H9 (cell line): ENCODE results near the gene NPFF. TPM values are rescaled to one million over a fixed set of nuclear protein-coding genes. Genes with fewer than 3 reads are reported as not detected.

ENCODE experiments used
- DNase-seq: peaks from one replicate; pipeline ENCODE4 v3.0.0-alpha.2; 2017
- H2AFZ ChIP-seq: one replicate; pipeline ENCODE4 v1.6.1; 2013; ENCODE audit warnings: mild to moderate bottlenecking, low read length, control low read depth, moderate library complexity
- H2AK5ac ChIP-seq: 2 replicates; pipeline ENCODE4 v1.6.1; 2013; ENCODE audit warnings: low read length, control low read depth, mixed read lengths; ENCODE audit not compliant: insufficient read length
- H2BK120ac ChIP-seq: one replicate; pipeline ENCODE4 v1.6.1; 2013; ENCODE audit warnings: low read depth, mild to moderate bottlenecking, low read length, control low read depth, inconsistent platforms; ENCODE audit not compliant: poor library complexity, severe bottlenecking
- H2BK12ac ChIP-seq: 2 replicates; pipeline ENCODE4 v1.6.1; 2013; ENCODE audit warnings: low read length, control low read depth, mixed read lengths, low read depth; ENCODE audit not compliant: insufficient read length
- H2BK15ac ChIP-seq: 2 replicates; pipeline ENCODE4 v1.6.1; 2013; ENCODE audit warnings: low read depth, low read length, control low read depth
- H2BK20ac ChIP-seq: one replicate; pipeline ENCODE4 v1.6.1; 2013; ENCODE audit warnings: low read depth, mild to moderate bottlenecking, low read length, control low read depth, inconsistent platforms; ENCODE audit not compliant: poor library complexity, severe bottlenecking
- H2BK5ac ChIP-seq: 2 replicates; pipeline ENCODE4 v1.6.1; 2013; ENCODE audit warnings: low read length, control low read depth, mixed read lengths; ENCODE audit not compliant: insufficient read length
- H3K14ac ChIP-seq: 2 replicates; pipeline ENCODE4 v1.6.1; 2013; ENCODE audit warnings: low read length, control low read depth; ENCODE audit not compliant: insufficient read depth
- H3K18ac ChIP-seq: 2 replicates; pipeline ENCODE4 v1.6.1; 2013; ENCODE audit warnings: low read depth, mild to moderate bottlenecking, mixed read lengths, low read length, control low read depth; ENCODE audit not compliant: insufficient read length
- H3K23ac ChIP-seq: 2 replicates; pipeline ENCODE4 v1.6.1; 2013; ENCODE audit warnings: low read length, control low read depth, mixed read lengths, low read depth; ENCODE audit not compliant: insufficient read length
- H3K23me2 ChIP-seq: 2 replicates; pipeline ENCODE4 v1.6.1; 2013; ENCODE audit warnings: low read depth, mild to moderate bottlenecking, mixed read lengths, low read length, control low read depth; ENCODE audit not compliant: insufficient read length, poor library complexity, severe bottlenecking
- H3K27ac ChIP-seq: 2 replicates; pipeline ENCODE4 v1.5.1; 2013; ENCODE audit warnings: low read length, control low read depth, mixed read lengths, low read depth; ENCODE audit not compliant: insufficient read length
- H3K27me3 ChIP-seq: 2 replicates; pipeline ENCODE4 v1.6.1; 2013; ENCODE audit warnings: low read length, control low read depth, inconsistent platforms; ENCODE audit not compliant: insufficient read depth
- H3K4ac ChIP-seq: 2 replicates; pipeline ENCODE4 v1.6.1; 2013; ENCODE audit warnings: low read depth, mild to moderate bottlenecking, control low read depth, inconsistent platforms, low read length, moderate library complexity
- H3K4me1 ChIP-seq: 2 replicates; pipeline ENCODE4 v1.6.1; 2013; ENCODE audit warnings: low read length, control low read depth, inconsistent platforms; ENCODE audit not compliant: insufficient read depth
- H3K4me2 ChIP-seq: 2 replicates; pipeline ENCODE4 v1.6.1; 2013; ENCODE audit warnings: low read length, control low read depth, mixed read lengths; ENCODE audit not compliant: insufficient read length, insufficient read depth
- H3K56ac ChIP-seq: 2 replicates; pipeline ENCODE4 v1.6.1; 2013; ENCODE audit warnings: low read depth, mild to moderate bottlenecking, mixed read lengths, low read length, control low read depth; ENCODE audit not compliant: insufficient read length
- H3K79me1 ChIP-seq: 2 replicates; pipeline ENCODE4 v1.6.1; 2013; ENCODE audit warnings: low read depth, mild to moderate bottlenecking, moderate library complexity, low read length, control low read depth, inconsistent platforms; ENCODE audit not compliant: insufficient read depth, poor library complexity, severe bottlenecking
- H3K79me2 ChIP-seq: 2 replicates; pipeline ENCODE4 v1.6.1; 2013; ENCODE audit warnings: low read length, control low read depth, inconsistent platforms; ENCODE audit not compliant: insufficient read depth
- H3K9ac ChIP-seq: 2 replicates; pipeline ENCODE4 v1.6.1; 2013; ENCODE audit warnings: low read length, control low read depth, mixed read lengths; ENCODE audit not compliant: insufficient read length; ENCODE audit errors: extremely low read depth
- H3K9me3 ChIP-seq: one replicate; pipeline ENCODE4 v1.6.1; 2013; ENCODE audit warnings: low read depth, low read length, inconsistent platforms; ENCODE audit not compliant: control insufficient read depth
- H3T11ph ChIP-seq: one replicate; pipeline ENCODE4 v1.6.1; 2013; ENCODE audit warnings: mild to moderate bottlenecking, low read length, control low read depth, inconsistent platforms
- H4K20me1 ChIP-seq: one replicate; pipeline ENCODE4 v1.6.1; 2013; ENCODE audit not compliant: control insufficient read depth, insufficient read length, insufficient read depth
- H4K5ac ChIP-seq: 2 replicates; pipeline ENCODE4 v1.6.1; 2013; ENCODE audit warnings: low read depth, mild to moderate bottlenecking, mixed read lengths, low read length, control low read depth; ENCODE audit not compliant: insufficient read length
- H4K8ac ChIP-seq: replicated peaks from 2 replicates; pipeline ENCODE4 v1.6.1; 2013; ENCODE audit warnings: low read length, control low read depth, mixed read lengths, low read depth; ENCODE audit not compliant: insufficient read length
- H4K91ac ChIP-seq: 2 replicates; pipeline ENCODE4 v1.6.1; 2013; ENCODE audit warnings: low read depth, mild to moderate bottlenecking, moderate library complexity, mixed read lengths, low read length, control low read depth; ENCODE audit not compliant: insufficient read length
- H3K27ac Mint-ChIP-seq, 3 experiments: 2 replicates in 2 of 3; 3 replicates in 1 of 3; pipeline ENCODE4 v1.8.0; 2020 to 2021; ENCODE audit warnings: mixed read lengths in 3 of 3, mild to moderate bottlenecking in 1 of 3, moderate library complexity in 1 of 3
- H3K27me3 Mint-ChIP-seq: 2 replicates; pipeline ENCODE4 v1.8.0; 2021; ENCODE audit warnings: low read depth, mild to moderate bottlenecking, moderate library complexity, mixed read lengths
- H3K36me3 Mint-ChIP-seq, 3 experiments: 2 replicates in 2 of 3; 3 replicates in 1 of 3; pipeline ENCODE4 v1.8.0; 2020 to 2021; ENCODE audit warnings: low read depth in 3 of 3, mixed read lengths in 3 of 3; ENCODE audit not compliant: insufficient read depth in 1 of 3
- H3K4me1 Mint-ChIP-seq, 2 experiments: 2 replicates each; pipeline ENCODE4 v1.8.0; 2020; ENCODE audit warnings: mixed read lengths in 2 of 2
- H3K4me3 Mint-ChIP-seq, 2 experiments: 2 replicates in 1 of 2; 3 replicates in 1 of 2; pipeline ENCODE4 v1.8.0; 2020 to 2021; ENCODE audit warnings: mild to moderate bottlenecking in 2 of 2, mixed read lengths in 2 of 2, moderate library complexity in 1 of 2
- H3K9me3 Mint-ChIP-seq, 2 experiments: 2 replicates in 1 of 2; 3 replicates in 1 of 2; pipeline ENCODE4 v1.8.0; 2020; ENCODE audit warnings: mild to moderate bottlenecking in 2 of 2, mixed read lengths in 2 of 2, moderate library complexity in 1 of 2
- CTCF ChIP-seq: fragments of 200-600 bp; sonication (generic); conservative IDR thresholded peaks from 3 replicates; pipeline ENCODE4 v1.8.0; 2021; ENCODE audit warnings: antibody characterized with exemption, mild to moderate bottlenecking
- WGBS: extraction: QIAGEN DNeasy Blood & Tissue Kit; methylation state at CpG from one replicate; pipeline ENCODE4 v1.1.7; 2013; ENCODE audit warnings: missing lambda C conversion rate, low lambda C conversion rate, mixed read lengths; ENCODE audit not compliant: insufficient read length; ENCODE audit errors: extremely low coverage; 5-methylcytosine and 5-hydroxymethylcytosine counted together
- total RNA-seq: library from RNA; stranded (reverse); gene quantifications from 2 replicates; pipeline ENCODE4 v1.2.1, GENCODE V29; 2021

The NPFF gene
- total RNA-seq, 1 experiment from 2014 or later: not detected

- H3K4me3 Mint-ChIP-seq: no peak overlapping the region
- H2BK5ac ChIP-seq: no peak overlapping the region
- H3K14ac ChIP-seq: no peak overlapping the region
These were observed 39.4 kb downstream of the NPFF start for GRCh38 chr12:53467880-53468279.

More at GRCh38 chr12:53467880-53468279, 39.4 kb downstream of the NPFF start:
- no peaks in the 10 kb centered on the region; a peak in 1 of 5 replicates for H3K9me3 Mint-ChIP-seq
- no peak overlapping the region for H2AK5ac ChIP-seq
- TF ChIP-seq CTCF: no peak
- no peak overlapping the region for H3K4me2 ChIP-seq
- H3K27ac Mint-ChIP-seq: peak overlapping the region in 1 of 3 experiments; percentile 92; a peak in 2 of 7 replicates
- H3K18ac ChIP-seq: no peak overlapping the region
- no peak overlapping the region for H3K4ac ChIP-seq
- H3K4me1 Mint-ChIP-seq: peaks cover 26 to 51% of the 10 kb centered on the region in 2 experiments
- H3K27me3 Mint-ChIP-seq: no peaks in the 10 kb centered on the region
- no CpG with 5 or more reads among the region's 2 CpGs for WGBS
- peaks cover 74 to 99% (median 96%) of the 10 kb centered on the region in 3 experiments for H3K36me3 Mint-ChIP-seq
- H2AFZ ChIP-seq: no peak overlapping the region
- H3K79me2 ChIP-seq: no peaks in the 10 kb centered on the region; the same call in none of the 2 replicates
- no peak overlapping the region for H2BK12ac ChIP-seq
- no peaks in the 10 kb centered on the region for H3K9me3 ChIP-seq
- H4K8ac ChIP-seq: no peak overlapping the region
- no peak overlapping the region for H4K91ac ChIP-seq
- no peak overlapping the region for H3K27ac ChIP-seq
- no peaks in the 10 kb centered on the region for H3K27me3 ChIP-seq
- no peak overlapping the region for H3K56ac ChIP-seq
- no peak for DNase-seq
- H3K23me2 ChIP-seq: no peaks in the 10 kb centered on the region
- no peak overlapping the region for H4K5ac ChIP-seq
- peaks cover 9% of the 10 kb centered on the region for H3K79me1 ChIP-seq
- no peak overlapping the region for H2BK15ac ChIP-seq
- no peaks in the 10 kb centered on the region for H3K4me1 ChIP-seq
- H4K20me1 ChIP-seq: no peaks in the 10 kb centered on the region
- H3K9ac ChIP-seq: no peak overlapping the region
- no peak overlapping the region for H3T11ph ChIP-seq
- H2BK120ac ChIP-seq: peak overlapping the region; percentile 16
- no peak overlapping the region for H3K23ac ChIP-seq
- H2BK20ac ChIP-seq: no peak overlapping the region
